A549 (cell line): ENCODE results near the gene CATSPERZ.

ENCODE experiments used
- CTCF ChIP-seq: fragments of >200 bp; sonication (Bioruptor Twin); formaldehyde crosslinking; IDR thresholded peaks from 3 replicates; pipeline ENCODE4 v1.5.1; 2016
- EP300 ChIP-seq, 2 experiments: fragments of >200 bp; sonication (Bioruptor Twin); formaldehyde crosslinking; IDR thresholded peaks; 2 replicates in 1 of 2; 3 replicates in 1 of 2; pipeline ENCODE4 v1.6.1; 2016 to 2017
- ESRRA ChIP-seq: fragments of 150-350 bp; IDR thresholded peaks from 2 replicates; pipeline ENCODE4 v1.6.1; 2014; ENCODE audit warnings: mild to moderate bottlenecking, low read length, borderline replicate concordance
- MYC ChIP-seq: IDR thresholded peaks from 2 replicates; pipeline ENCODE4 v1.6.1; 2012; ENCODE audit warnings: mild to moderate bottlenecking, inconsistent platforms, low read length, improper control_type of control experiment, borderline replicate concordance
- POLR2A ChIP-seq: IDR thresholded peaks from 2 replicates; pipeline ENCODE4 v1.6.1; 2012; ENCODE audit warnings: mild to moderate bottlenecking, low read length
- SMC3 ChIP-seq: fragments of >200 bp; sonication (Bioruptor Twin); formaldehyde crosslinking; IDR thresholded peaks from 3 replicates; pipeline ENCODE4 v1.6.1; 2018; ENCODE audit warnings: inconsistent platforms
- ZC3H11A ChIP-seq: fragments of 450-650 bp; IDR thresholded peaks from 2 replicates; pipeline ENCODE4 v1.6.1; 2014; ENCODE audit warnings: antibody characterized with exemption, mild to moderate bottlenecking
- TF ChIP-seq, protein P1 (sequence below): fragments of 450-650 bp; IDR thresholded peaks from 2 replicates; pipeline ENCODE4 v1.6.1; 2014; ENCODE audit warnings: antibody characterized with exemption

- TF ChIP-seq CTCF (no peak), ESRRA (no peak), POLR2A (no peak), ZC3H11A (no peak), MYC (no peak), SMC3 (no peak), EP300 (IDR thresholded peaks at IDR 0.05) (no peak)
- TF ChIP-seq, protein P1, sequence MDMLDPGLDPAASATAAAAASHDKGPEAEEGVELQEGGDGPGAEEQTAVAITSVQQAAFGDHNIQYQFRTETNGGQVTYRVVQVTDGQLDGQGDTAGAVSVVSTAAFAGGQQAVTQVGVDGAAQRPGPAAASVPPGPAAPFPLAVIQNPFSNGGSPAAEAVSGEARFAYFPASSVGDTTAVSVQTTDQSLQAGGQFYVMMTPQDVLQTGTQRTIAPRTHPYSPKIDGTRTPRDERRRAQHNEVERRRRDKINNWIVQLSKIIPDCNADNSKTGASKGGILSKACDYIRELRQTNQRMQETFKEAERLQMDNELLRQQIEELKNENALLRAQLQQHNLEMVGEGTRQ, result no peak
Observed at GRCh38 chr11:64347193-64347867, 47.2 kb downstream of the CATSPERZ start.
